ENCODE results near the gene SHISAL2B.

The SHISAL2B gene

GRCh38 chr5:64667068-64667467 is 23.2 kb upstream of the SHISAL2B start:
- WGBS, 2 experiments (ENCODE audit: insufficient coverage in 2 of 2) = 100% methylated on average over 1 of the region's 4 CpGs; no CpG with 5 or more reads in 1 of the 2 experiments
- Histone ChIP-seq H3K9me3 (ENCODE audit: control insufficient read depth, low read length) (no peaks in the 10 kb centered on the region), H3K4me3 (ENCODE audit: extremely low read depth, insufficient read depth, low read length, poor library complexity, severe bottlenecking) (no peak overlapping the region), H3K4me1 (ENCODE audit: control insufficient read depth, insufficient read depth, low read length, poor library complexity, severe bottlenecking) (peaks cover 12% of the 10 kb centered on the region), H3K27ac (ENCODE audit: low read depth, low read length, severe bottlenecking) (no peak overlapping the region), H3K36me3 (ENCODE audit: control insufficient read depth, insufficient read depth, low read length) (no peaks in the 10 kb centered on the region)

- Histone ChIP-seq H3K9me3 (ENCODE audit: control insufficient read depth, low read length) (no peaks in the 10 kb centered on the region), H3K27ac (ENCODE audit: low read depth, low read length, severe bottlenecking) (no peak overlapping the region), H3K36me3 (ENCODE audit: control insufficient read depth, insufficient read depth, low read length) (no peaks in the 10 kb centered on the region), H3K4me3 (ENCODE audit: extremely low read depth, insufficient read depth, low read length, poor library complexity, severe bottlenecking) (no peak overlapping the region), H3K4me1 (ENCODE audit: control insufficient read depth, insufficient read depth, low read length, poor library complexity, severe bottlenecking) (peaks cover 8% of the 10 kb centered on the region)
- WGBS, 2 experiments (ENCODE audit: insufficient coverage in 2 of 2) = 90 to 100% methylated on average over 1 of the region's 1 CpG
These were observed 20.0 kb upstream of the SHISAL2B start for GRCh38 chr5:64670277-64670676.

GRCh38 chr5:64671678-64672077 is 18.6 kb upstream of the SHISAL2B start:
- 60 to 94% methylated on average over 1 to 2 of the region's 3 CpGs for WGBS, 2 experiments (ENCODE audit: insufficient coverage in 2 of 2)
- no peaks in the 10 kb centered on the region for H3K4me1 ChIP-seq (ENCODE audit: control insufficient read depth, insufficient read depth, low read length, poor library complexity, severe bottlenecking)
- no peaks in the 10 kb centered on the region for H3K36me3 ChIP-seq (ENCODE audit: control insufficient read depth, insufficient read depth, low read length)
- no peaks in the 10 kb centered on the region for H3K9me3 ChIP-seq (ENCODE audit: control insufficient read depth, low read length)
- H3K4me3 ChIP-seq (ENCODE audit: extremely low read depth, insufficient read depth, low read length, poor library complexity, severe bottlenecking) = no peak overlapping the region
- H3K27ac ChIP-seq (ENCODE audit: low read depth, low read length, severe bottlenecking) = no peak overlapping the region

GRCh38 chr5:64678374-64678773 is 11.9 kb upstream of the SHISAL2B start:
- Histone ChIP-seq H3K9me3 (ENCODE audit: control insufficient read depth, low read length) (no peaks in the 10 kb centered on the region), H3K36me3 (ENCODE audit: control insufficient read depth, insufficient read depth, low read length) (no peaks in the 10 kb centered on the region), H3K4me1 (ENCODE audit: control insufficient read depth, insufficient read depth, low read length, poor library complexity, severe bottlenecking) (no peaks in the 10 kb centered on the region), H3K4me3 (ENCODE audit: extremely low read depth, insufficient read depth, low read length, poor library complexity, severe bottlenecking) (no peak overlapping the region), H3K27ac (ENCODE audit: low read depth, low read length, severe bottlenecking) (no peak overlapping the region)
- 88 to 96% methylated on average over 3 of the region's 5 CpGs for WGBS, 2 experiments (ENCODE audit: insufficient coverage in 2 of 2)

GRCh38 chr5:64680289-64680688 is 10.0 kb upstream of the SHISAL2B start:
- Histone ChIP-seq H3K9me3 (ENCODE audit: control insufficient read depth, low read length) (no peaks in the 10 kb centered on the region), H3K27ac (ENCODE audit: low read depth, low read length, severe bottlenecking) (no peak overlapping the region), H3K4me1 (ENCODE audit: control insufficient read depth, insufficient read depth, low read length, poor library complexity, severe bottlenecking) (no peaks in the 10 kb centered on the region), H3K4me3 (ENCODE audit: extremely low read depth, insufficient read depth, low read length, poor library complexity, severe bottlenecking) (no peak overlapping the region), H3K36me3 (ENCODE audit: control insufficient read depth, insufficient read depth, low read length) (no peaks in the 10 kb centered on the region)
- WGBS, 2 experiments (ENCODE audit: insufficient coverage in 2 of 2) = 83 to 100% methylated on average over 4 of the region's 4 CpGs

GRCh38 chr5:64682608-64683007 is 7.7 kb upstream of the SHISAL2B start:
- 94 to 95% methylated on average over 7 of the region's 7 CpGs for WGBS, 2 experiments (ENCODE audit: insufficient coverage in 2 of 2)
- no peaks in the 10 kb centered on the region for H3K9me3 ChIP-seq (ENCODE audit: control insufficient read depth, low read length)
- H3K36me3 ChIP-seq (ENCODE audit: control insufficient read depth, insufficient read depth, low read length) = no peaks in the 10 kb centered on the region
- no peak overlapping the region for H3K27ac ChIP-seq (ENCODE audit: low read depth, low read length, severe bottlenecking)
- H3K4me3 ChIP-seq (ENCODE audit: extremely low read depth, insufficient read depth, low read length, poor library complexity, severe bottlenecking) = no peak overlapping the region
- no peaks in the 10 kb centered on the region for H3K4me1 ChIP-seq (ENCODE audit: control insufficient read depth, insufficient read depth, low read length, poor library complexity, severe bottlenecking)

- Histone ChIP-seq H3K4me1 (ENCODE audit: control insufficient read depth, insufficient read depth, low read length, poor library complexity, severe bottlenecking) (peaks cover 3% of the 10 kb centered on the region), H3K4me3 (ENCODE audit: extremely low read depth, insufficient read depth, low read length, poor library complexity, severe bottlenecking) (no peak overlapping the region), H3K27ac (ENCODE audit: low read depth, low read length, severe bottlenecking) (no peak overlapping the region), H3K36me3 (ENCODE audit: control insufficient read depth, insufficient read depth, low read length) (no peaks in the 10 kb centered on the region), H3K9me3 (ENCODE audit: control insufficient read depth, low read length) (no peaks in the 10 kb centered on the region)
- 80 to 93% methylated on average over 4 of the region's 5 CpGs for WGBS, 2 experiments (ENCODE audit: insufficient coverage in 2 of 2)
These were observed 4.4 kb upstream of the SHISAL2B start for GRCh38 chr5:64685866-64686265.

GRCh38 chr5:64688391-64688790 is 1.9 kb upstream of the SHISAL2B start:
- Histone ChIP-seq H3K36me3 (ENCODE audit: control insufficient read depth, insufficient read depth, low read length) (no peaks in the 10 kb centered on the region), H3K9me3 (ENCODE audit: control insufficient read depth, low read length) (no peaks in the 10 kb centered on the region), H3K27ac (ENCODE audit: low read depth, low read length, severe bottlenecking) (no peak overlapping the region), H3K4me1 (ENCODE audit: control insufficient read depth, insufficient read depth, low read length, poor library complexity, severe bottlenecking) (peaks cover 3% of the 10 kb centered on the region), H3K4me3 (ENCODE audit: extremely low read depth, insufficient read depth, low read length, poor library complexity, severe bottlenecking) (no peak overlapping the region)
- 92 to 100% methylated on average over 2 of the region's 3 CpGs for WGBS, 2 experiments (ENCODE audit: insufficient coverage in 2 of 2)

GRCh38 chr5:64688965-64689364 is 1.3 kb upstream of the SHISAL2B start:
- no peaks in the 10 kb centered on the region for H3K9me3 ChIP-seq (ENCODE audit: control insufficient read depth, low read length)
- H3K4me1 ChIP-seq (ENCODE audit: control insufficient read depth, insufficient read depth, low read length, poor library complexity, severe bottlenecking) = peaks cover 3% of the 10 kb centered on the region
- H3K4me3 ChIP-seq (ENCODE audit: extremely low read depth, insufficient read depth, low read length, poor library complexity, severe bottlenecking) = no peak overlapping the region
- H3K27ac ChIP-seq (ENCODE audit: low read depth, low read length, severe bottlenecking) = no peak overlapping the region
- whole genome bisulfite sequencing, 2 experiments (ENCODE audit: insufficient coverage in 2 of 2) = 47 to 67% methylated on average over 1 to 3 of the region's 3 CpGs
- H3K36me3 ChIP-seq (ENCODE audit: control insufficient read depth, insufficient read depth, low read length) = no peaks in the 10 kb centered on the region

- no peak overlapping the region for H3K27ac ChIP-seq (ENCODE audit: low read depth, low read length, severe bottlenecking)
- no peaks in the 10 kb centered on the region for H3K9me3 ChIP-seq (ENCODE audit: control insufficient read depth, low read length)
- H3K4me1 ChIP-seq (ENCODE audit: control insufficient read depth, insufficient read depth, low read length, poor library complexity, severe bottlenecking) = peaks cover 3% of the 10 kb centered on the region
- no peaks in the 10 kb centered on the region for H3K36me3 ChIP-seq (ENCODE audit: control insufficient read depth, insufficient read depth, low read length)
- peak overlapping the region; percentile 50 for H3K4me3 ChIP-seq (ENCODE audit: extremely low read depth, insufficient read depth, low read length, poor library complexity, severe bottlenecking)
- 5 to 8% methylated on average over 8 of the region's 9 CpGs for WGBS, 2 experiments (ENCODE audit: insufficient coverage in 2 of 2)
These were observed 243 bp upstream of the SHISAL2B start for GRCh38 chr5:64690104-64690416.

- no peaks in the 10 kb centered on the region for H3K9me3 ChIP-seq (ENCODE audit: control insufficient read depth, low read length)
- WGBS, 2 experiments (ENCODE audit: insufficient coverage in 2 of 2) = no CpG with 5 or more reads among the region's 3 CpGs
- H3K27ac ChIP-seq (ENCODE audit: low read depth, low read length, severe bottlenecking) = no peak overlapping the region
- H3K4me3 ChIP-seq (ENCODE audit: extremely low read depth, insufficient read depth, low read length, poor library complexity, severe bottlenecking) = peak overlapping the region; percentile 50
- H3K36me3 ChIP-seq (ENCODE audit: control insufficient read depth, insufficient read depth, low read length) = no peaks in the 10 kb centered on the region
- H3K4me1 ChIP-seq (ENCODE audit: control insufficient read depth, insufficient read depth, low read length, poor library complexity, severe bottlenecking) = peaks cover 3% of the 10 kb centered on the region
These were observed 988 bp downstream of the SHISAL2B start for GRCh38 chr5:64691291-64691690.
